H1 (cell line): ENCODE data around the gene ALOX15. TPM values are rescaled to one million over a fixed set of nuclear protein-coding genes. Genes with fewer than 3 reads are reported as not detected.

Source experiments
- CTCF ChIA-PET: fragments of 300-600 bp; sonication (Branson Sonifier 250); formaldehyde crosslinking; loops from one replicate; lab custom pipeline; 2021; ENCODE audit not compliant: partially characterized antibody; lab: Charles Lee
- POLR2A ChIA-PET: fragments of 300-600 bp; sonication (Branson Sonifier 250); formaldehyde crosslinking; loops from one replicate; lab custom pipeline; 2021; ENCODE audit warnings: inconsistent platforms; ENCODE audit not compliant: partially characterized antibody; lab: Charles Lee
- DNase-seq, 2 experiments: peaks; one replicate each; pipeline versions ENCODE4 v3.0.0 to v3.0.0-alpha.2; 2010 to 2022; ENCODE audit warnings: low spot score in 2 of 2, low read depth in 1 of 2, mixed read lengths in 1 of 2
- FAIRE-seq: peaks from 2 replicates; lab custom pipeline; 2011; peaks lifted over from hg19 to GRCh38; lab: Jason Lieb, UNC
- H2AFZ ChIP-seq: 2 replicates; pipeline ENCODE4 v1.8.1; 2012; ENCODE audit warnings: low read length, inconsistent platforms
- H2AK5ac ChIP-seq: 2 replicates; pipeline ENCODE4 v1.6.1; 2013; ENCODE audit warnings: low read depth, low read length
- H2BK120ac ChIP-seq: replicated peaks from 2 replicates; pipeline ENCODE3; 2013; ENCODE audit warnings: low read depth, low read length, inconsistent platforms
- H2BK12ac ChIP-seq: 2 replicates; pipeline ENCODE4 v1.6.1; 2013; ENCODE audit warnings: low read depth, low read length
- H2BK15ac ChIP-seq: 2 replicates; pipeline ENCODE4 v1.6.1; 2013; ENCODE audit warnings: low read length
- H2BK20ac ChIP-seq: 2 replicates; pipeline ENCODE4 v1.6.1; 2013; ENCODE audit warnings: low read length
- H2BK5ac ChIP-seq: 2 replicates; pipeline ENCODE4 v1.6.1; 2013; ENCODE audit warnings: low read depth, low read length
- H3K14ac ChIP-seq: 2 replicates; pipeline ENCODE4 v1.6.1; 2013; ENCODE audit warnings: inconsistent platforms; ENCODE audit not compliant: insufficient read length
- H3K18ac ChIP-seq: 2 replicates; pipeline ENCODE4 v1.6.1; 2013; ENCODE audit warnings: low read length; ENCODE audit errors: extremely low read depth
- H3K23ac ChIP-seq: 2 replicates; pipeline ENCODE4 v1.6.1; 2013; ENCODE audit warnings: inconsistent platforms; ENCODE audit not compliant: insufficient read length
- H3K23me2 ChIP-seq: 2 replicates; pipeline ENCODE4 v1.6.1; 2013; ENCODE audit warnings: low read depth, low read length
- H3K27ac ChIP-seq: 2 replicates; pipeline ENCODE4 v1.6.1; 2011; ENCODE audit warnings: low read depth, low read length, inconsistent platforms
- H3K27me3 ChIP-seq, 4 experiments: replicated peaks in 1 of 4; 1 replicate in 1 of 4; 2 replicates in 3 of 4; pipeline versions ENCODE4 v1.6.1 to v1.8.1; 2011 to 2013; ENCODE audit warnings: low read length in 3 of 4, mild to moderate bottlenecking in 3 of 4, inconsistent platforms in 2 of 4, mixed read lengths in 2 of 4, moderate library complexity in 1 of 4; ENCODE audit not compliant: control insufficient read depth in 3 of 4, insufficient read depth in 3 of 4; ENCODE audit errors: extremely low read depth in 1 of 4
- H3K36me3 ChIP-seq, 4 experiments: 2 replicates each; pipeline versions ENCODE4 v1.6.1 to v1.8.1; 2011 to 2013; ENCODE audit warnings: mild to moderate bottlenecking in 4 of 4, low read length in 3 of 4, moderate library complexity in 2 of 4, control low read depth in 1 of 4, inconsistent platforms in 1 of 4; ENCODE audit not compliant: insufficient read depth in 4 of 4, control insufficient read depth in 2 of 4
- H3K4ac ChIP-seq: replicated peaks from 2 replicates; pipeline ENCODE3; 2013; ENCODE audit warnings: low read length, low read depth, mixed read lengths, inconsistent platforms; ENCODE audit not compliant: insufficient read length
- H3K4me1 ChIP-seq, 4 experiments: replicated peaks in 1 of 4; 1 replicate in 1 of 4; 2 replicates in 3 of 4; pipeline versions ENCODE4 v1.6.1 to v1.8.1; 2011 to 2013; ENCODE audit warnings: low read length in 3 of 4, inconsistent platforms in 2 of 4, mixed read lengths in 1 of 4; ENCODE audit not compliant: insufficient read depth in 4 of 4, control insufficient read depth in 3 of 4
- H3K4me2 ChIP-seq, 2 experiments: 2 replicates each; pipeline versions ENCODE4 v1.6.1 to v1.8.1; 2011 to 2013; ENCODE audit warnings: low read depth in 2 of 2, low read length in 2 of 2, control low read depth in 1 of 2, inconsistent platforms in 1 of 2, mild to moderate bottlenecking in 1 of 2; ENCODE audit not compliant: insufficient read depth in 1 of 2
- H3K4me3 ChIP-seq, 4 experiments: fragments of 200-600, 300-600 bp in 1 of 4; sonication (generic), shearing (Covaris generic), sonication (Bioruptor Twin) in 1 of 4; 2 replicates each; pipeline versions ENCODE4 v1.5.1 to v1.8.1; 2011 to 2016; ENCODE audit warnings: low read length in 4 of 4, low read depth in 3 of 4, control low read depth in 2 of 4, inconsistent platforms in 2 of 4, mild to moderate bottlenecking in 2 of 4, mixed read lengths in 1 of 4, moderate library complexity in 1 of 4; ENCODE audit not compliant: insufficient read depth in 2 of 4; ENCODE audit errors: extremely low read depth in 1 of 4
- H3K56ac ChIP-seq: replicated peaks from 2 replicates; pipeline ENCODE3; 2013; ENCODE audit warnings: low read depth, mild to moderate bottlenecking, mixed read lengths, low read length, inconsistent platforms; ENCODE audit not compliant: insufficient read length
- H3K79me1 ChIP-seq: 2 replicates; pipeline ENCODE4 v1.6.1; 2013; ENCODE audit warnings: low read depth, low read length, control low read depth
- H3K79me2 ChIP-seq, 2 experiments: 2 replicates each; pipeline versions ENCODE4 v1.6.1 to v1.8.1; 2012 to 2013; ENCODE audit warnings: low read length in 2 of 2, mild to moderate bottlenecking in 2 of 2, inconsistent platforms in 1 of 2; ENCODE audit not compliant: insufficient read depth in 2 of 2, control insufficient read depth in 1 of 2
- H3K9ac ChIP-seq, 4 experiments: replicated peaks in 1 of 4; 1 replicate in 1 of 4; 2 replicates in 3 of 4; pipeline versions ENCODE4 v1.6.1 to v1.8.1; 2011 to 2013; ENCODE audit warnings: low read depth in 3 of 4, low read length in 3 of 4, control low read depth in 2 of 4, mild to moderate bottlenecking in 2 of 4, moderate library complexity in 2 of 4, inconsistent platforms in 1 of 4; ENCODE audit errors: extremely low read depth in 1 of 4
- H3K9me3 ChIP-seq, 2 experiments: 2 replicates each; pipeline versions ENCODE4 v1.6.1 to v1.8.1; 2012 to 2013; ENCODE audit warnings: mild to moderate bottlenecking in 2 of 2, moderate library complexity in 2 of 2, control low read depth in 1 of 2, inconsistent platforms in 1 of 2, low read depth in 1 of 2, low read length in 1 of 2, mixed read lengths in 1 of 2; ENCODE audit not compliant: insufficient read depth in 2 of 2
- H4K20me1 ChIP-seq, 2 experiments: replicated peaks in 1 of 2; 2 replicates each; pipeline versions ENCODE3 to v1.8.1; 2011 to 2013; ENCODE audit warnings: inconsistent platforms in 2 of 2, low read length in 2 of 2, mild to moderate bottlenecking in 1 of 2; ENCODE audit not compliant: insufficient read depth in 2 of 2, control insufficient read depth in 1 of 2
- H4K5ac ChIP-seq: 2 replicates; pipeline ENCODE4 v1.6.1; 2013; ENCODE audit warnings: low read length, low read depth, mixed read lengths, inconsistent platforms; ENCODE audit not compliant: insufficient read length
- H4K8ac ChIP-seq: 2 replicates; pipeline ENCODE4 v1.8.0; 2013; ENCODE audit warnings: mild to moderate bottlenecking, moderate library complexity, low read length, inconsistent platforms; ENCODE audit not compliant: insufficient read depth; ENCODE audit errors: extremely low read depth
- H4K91ac ChIP-seq: replicated peaks from 2 replicates; pipeline ENCODE3; 2013; ENCODE audit warnings: low read length, mixed read lengths, inconsistent platforms; ENCODE audit not compliant: insufficient read length
- NRF1 ChIP-seq: IDR thresholded peaks from 2 replicates; pipeline ENCODE4 v1.6.1; 2011; ENCODE audit warnings: mild to moderate bottlenecking, low read depth, low read length, improper control_type of control experiment
- WGBS, 2 experiments: shearing (Covaris generic) in 1 of 2; methylation state at CpG; one replicate each; pipeline versions ENCODE4 v1.1.6 to v1.1.7; 2013 to 2015; ENCODE audit warnings: low lambda C conversion rate in 2 of 2, mixed read lengths in 2 of 2, inconsistent platforms in 1 of 2, low coverage in 1 of 2, missing lambda C conversion rate in 1 of 2; ENCODE audit not compliant: insufficient replicate concordance in 2 of 2, insufficient coverage in 1 of 2, insufficient read length in 1 of 2; ENCODE audit errors: extremely low coverage in 1 of 2, missing lambda C conversion rate in 1 of 2; 5-methylcytosine and 5-hydroxymethylcytosine counted together
- polyA plus RNA-seq, 7 experiments: library from polyadenylated mRNA; depleted of rRNA in 3 of 7; stranded (reverse) in 5 of 7; unstranded in 2 of 7; fragments of >200 nt in 5 of 7; fragments of 200-250 nt in 2 of 7; gene quantifications; 1 replicate in 5 of 7; 2 replicates in 1 of 7; 4 replicates in 1 of 7; pipeline versions ENCODE4 v1.2.1 to v1.2.3, GENCODE V29; 2011 to 2013; ENCODE audit warnings: missing spikeins in 2 of 7, mixed read lengths in 2 of 7
- total RNA-seq: library from RNA; stranded (reverse); fragmentation: NEBNext Ultra II Directional; extraction: Animal tissue kit (Norgen Biotek cat#: 25700); gene quantifications from 2 replicates; pipeline ENCODE4 v1.2.1, GENCODE V29; 2021
- TF ChIP-seq, protein P1 (sequence below), 3 experiments: IDR thresholded peaks; 1 replicate in 2 of 3; 2 replicates in 1 of 3; pipeline versions ENCODE4 v1.5.1 to v1.6.1; 2011; ENCODE audit warnings: low read length in 3 of 3, mild to moderate bottlenecking in 3 of 3, inconsistent platforms in 2 of 3, low read depth in 1 of 3, moderate library complexity in 1 of 3; ENCODE audit not compliant: insufficient read depth in 1 of 3; ENCODE audit errors: control extremely low read depth in 1 of 3

The ALOX15 gene
- total and polyA plus RNA-seq, 2 of the 8 experiments (the other 6 are each of a cell fraction or from before 2014, with no cell fraction given) = 1.5 to 1.7 TPM

DNA sequence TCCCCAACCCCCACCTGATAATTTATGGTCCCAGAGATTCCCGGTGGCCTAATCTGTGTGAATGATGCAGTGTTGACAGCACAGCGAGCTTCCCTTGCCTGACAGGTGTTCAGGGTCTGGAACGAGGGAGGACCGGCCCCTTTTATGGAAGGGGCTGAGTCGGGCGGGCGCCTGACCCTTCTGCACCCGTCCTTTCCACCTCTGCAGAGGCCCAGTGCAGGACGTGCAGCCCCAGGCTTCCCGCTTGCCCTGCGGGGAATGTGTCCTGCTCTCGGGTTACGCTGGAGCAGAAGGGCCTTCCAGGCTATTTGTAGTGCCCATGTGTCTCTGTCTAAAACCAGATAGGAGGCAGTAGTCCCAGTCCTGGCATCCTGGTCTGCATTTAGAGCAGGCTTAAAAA, 40.9 kb downstream of the ALOX15 start:
- no peak for DNase-seq
- no peaks in the 10 kb centered on the region for H3K9me3 ChIP-seq
- peaks cover 4 to 26% (median 19%) of the 10 kb centered on the region in 4 experiments for H3K4me1 ChIP-seq
- H3K27me3 ChIP-seq = 0 out of 7 replicates have a peak, but pooled peaks cover 0 to 2% (median 0%) of the 10 kb centered on the region in 4 experiments
- peak overlapping the region; percentile 15; the same call in 1 of the 2 replicates for H2BK20ac ChIP-seq
- H3K79me1 ChIP-seq = no peaks in the 10 kb centered on the region
- no peak overlapping the region for H2AFZ ChIP-seq
- H3K14ac ChIP-seq = no peak overlapping the region
- peak overlapping the region; percentile 69 to 80 for H3K4me2 ChIP-seq
- no peak overlapping the region for H3K4ac ChIP-seq
- H4K20me1 ChIP-seq = no peaks in the 10 kb centered on the region
- POLR2A ChIA-PET = interaction anchor here (0.7 to 1.7 kb wide), 5 partner anchors 13 to 108 kb away, joined by 3 to 11 read pairs (median 3); no protein-coding TSS in a partner anchor
- H3K4me3 ChIP-seq = peak overlapping the region in 3 of 4 experiments; percentile 7 to 40 (median 23); a peak in 4 of 8 replicates
- H4K5ac ChIP-seq = no peak overlapping the region
- no peaks in the 10 kb centered on the region for H3K79me2 ChIP-seq
- no peak overlapping the region for H3K27ac ChIP-seq
- H3K23ac ChIP-seq = no peak overlapping the region
- WGBS, 2 experiments = 56% methylated on average over 13 of the region's 13 CpGs; no CpG with 5 or more reads in 1 of the 2 experiments
- peak overlapping the region; percentile 61; the same call in 1 of the 2 replicates for H2BK15ac ChIP-seq
- FAIRE-seq = no peak
- peaks cover 2% of the 10 kb centered on the region; the same call in 1 of the 2 replicates for H3K23me2 ChIP-seq
- H3K56ac ChIP-seq = no peak overlapping the region
- H4K91ac ChIP-seq = no peak overlapping the region
- peak overlapping the region; percentile 75; the same call in 1 of the 2 replicates for H2BK5ac ChIP-seq
- H3K18ac ChIP-seq = peak overlapping the region; percentile 65; the same call in 1 of the 2 replicates
- TF ChIP-seq, protein P1, sequence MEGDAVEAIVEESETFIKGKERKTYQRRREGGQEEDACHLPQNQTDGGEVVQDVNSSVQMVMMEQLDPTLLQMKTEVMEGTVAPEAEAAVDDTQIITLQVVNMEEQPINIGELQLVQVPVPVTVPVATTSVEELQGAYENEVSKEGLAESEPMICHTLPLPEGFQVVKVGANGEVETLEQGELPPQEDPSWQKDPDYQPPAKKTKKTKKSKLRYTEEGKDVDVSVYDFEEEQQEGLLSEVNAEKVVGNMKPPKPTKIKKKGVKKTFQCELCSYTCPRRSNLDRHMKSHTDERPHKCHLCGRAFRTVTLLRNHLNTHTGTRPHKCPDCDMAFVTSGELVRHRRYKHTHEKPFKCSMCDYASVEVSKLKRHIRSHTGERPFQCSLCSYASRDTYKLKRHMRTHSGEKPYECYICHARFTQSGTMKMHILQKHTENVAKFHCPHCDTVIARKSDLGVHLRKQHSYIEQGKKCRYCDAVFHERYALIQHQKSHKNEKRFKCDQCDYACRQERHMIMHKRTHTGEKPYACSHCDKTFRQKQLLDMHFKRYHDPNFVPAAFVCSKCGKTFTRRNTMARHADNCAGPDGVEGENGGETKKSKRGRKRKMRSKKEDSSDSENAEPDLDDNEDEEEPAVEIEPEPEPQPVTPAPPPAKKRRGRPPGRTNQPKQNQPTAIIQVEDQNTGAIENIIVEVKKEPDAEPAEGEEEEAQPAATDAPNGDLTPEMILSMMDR (IDR thresholded peaks at IDR 0.05; ENCODE audit: control extremely low read depth in 1 of 3, insufficient read depth in 1 of 3, low read depth in 1 of 3, low read length in 3 of 3) = peak in 1 of 3 experiments; percentile 12; a peak in 1 of 4 replicates
- TF ChIP-seq NRF1 = no peak
- no peak overlapping the region for H2BK120ac ChIP-seq
- peak overlapping the region; percentile 24; the same call in 1 of the 2 replicates for H2AK5ac ChIP-seq
- H3K36me3 ChIP-seq = no peaks in the 10 kb centered on the region
- CTCF ChIA-PET = interaction anchor here (1.1 to 10.1 kb wide), 8 partner anchors 10 to 40 kb away, joined by 3 to 77 read pairs (median 6); partner anchors contain the start of genes GGT6 and SMTNL2
- H3K9ac ChIP-seq = no peak overlapping the region
- H2BK12ac ChIP-seq = peak overlapping the region; percentile 95; the same call in 1 of the 2 replicates
- H4K8ac ChIP-seq = no peak overlapping the region
